B cell (primary cell): Measurements from ENCODE around the gene PTPRU. TPM values are rescaled to one million over a fixed set of nuclear protein-coding genes. Genes with fewer than 3 reads are reported as not detected.

ENCODE experiments used
- ATAC-seq: fragments of 200-7000 bp; cut with Tn5 transposase; one replicate; pipeline ENCODE4 v1.10.0; 2021; ENCODE audit warnings: low read depth, mild to moderate bottlenecking, moderate number of reproducible peaks, moderate library complexity
- CTCF ChIA-PET: fragments of 350-600 bp; sonication (Branson Sonifier 250); formaldehyde crosslinking; loops from one replicate; lab custom pipeline; 2021; ENCODE audit warnings: antibody characterized with exemption, inconsistent platforms; lab: Charles Lee
- POLR2A ChIA-PET: fragments of 350-600 bp; sonication (Branson Sonifier 250); formaldehyde crosslinking; loops from one replicate; lab custom pipeline; 2021; ENCODE audit warnings: antibody characterized with exemption; lab: Charles Lee
- DNase-seq: peaks from one replicate; pipeline ENCODE4 v3.0.0; 2013
- H2AFZ ChIP-seq: 2 replicates; pipeline ENCODE4 v1.6.1; 2012; ENCODE audit warnings: mild to moderate bottlenecking, low read depth, low read length; ENCODE audit not compliant: insufficient read depth, poor library complexity, severe bottlenecking
- H3K27ac ChIP-seq, 2 donors: 1 replicate in 1 of 2; 2 replicates in 1 of 2; pipeline ENCODE4 v1.5.1; 2012 to 2013; ENCODE audit warnings: low read length in 2 of 2, mild to moderate bottlenecking in 2 of 2, moderate library complexity in 1 of 2
- H3K27me3 ChIP-seq, 4 experiments: fragments of 200-600 bp in 1 of 4; sonication (generic) in 1 of 4; replicated peaks in 1 of 4; 1 replicate in 2 of 4; 2 replicates in 2 of 4; pipeline versions ENCODE4 v1.6.1 to v1.7.0; 2013 to 2016; ENCODE audit warnings: low read length in 3 of 4, mild to moderate bottlenecking in 2 of 4, mixed read lengths in 1 of 4, moderate library complexity in 1 of 4; ENCODE audit not compliant: insufficient read depth in 4 of 4, control insufficient read depth in 3 of 4; ENCODE audit errors: control extremely low read depth in 1 of 4
- H3K36me3 ChIP-seq, 2 experiments: replicated peaks in 1 of 2; 1 replicate in 1 of 2; 2 replicates in 1 of 2; pipeline versions ENCODE4 v1.6.1 to v1.7.1; 2013; ENCODE audit warnings: low read length in 1 of 2; ENCODE audit not compliant: insufficient read depth in 2 of 2, control insufficient read depth in 1 of 2; ENCODE audit errors: control extremely low read depth in 1 of 2, extremely low read depth in 1 of 2
- H3K4me1 ChIP-seq, 2 donors: fragments of 200-600 bp in 1 of 2; sonication (generic) in 1 of 2; 1 replicate in 1 of 2; 2 replicates in 1 of 2; pipeline versions ENCODE4 v1.5.1 to v1.6.1; 2013 to 2017; ENCODE audit warnings: low read length in 2 of 2; ENCODE audit not compliant: control insufficient read depth in 2 of 2, insufficient read depth in 2 of 2
- H3K4me2 ChIP-seq: replicated peaks from 2 replicates; pipeline ENCODE3; 2012; ENCODE audit warnings: mild to moderate bottlenecking, low read depth, low read length; ENCODE audit not compliant: poor library complexity, severe bottlenecking
- H3K4me3 ChIP-seq, 5 experiments: fragments of 200-600 bp in 1 of 5; sonication (generic) in 1 of 5; 1 replicate in 3 of 5; 2 replicates in 2 of 5; pipeline versions ENCODE4 v1.5.1 to v1.7.0; 2011 to 2016; ENCODE audit warnings: low read length in 4 of 5, mild to moderate bottlenecking in 4 of 5, low read depth in 2 of 5, control low read depth in 1 of 5, moderate library complexity in 1 of 5; ENCODE audit not compliant: insufficient read depth in 1 of 5; ENCODE audit errors: control extremely low read depth in 1 of 5, extremely low read depth in 1 of 5
- H3K79me2 ChIP-seq: fragments of 200-600 bp; sonication (generic); one replicate; pipeline ENCODE4 v1.6.0; 2016; ENCODE audit warnings: low read length; ENCODE audit not compliant: control insufficient read depth, insufficient read depth
- H3K9ac ChIP-seq: fragments of 200-600 bp; sonication (generic); 2 replicates; pipeline ENCODE4 v1.6.1; 2017; ENCODE audit warnings: mild to moderate bottlenecking, low read length, moderate library complexity
- H3K9me3 ChIP-seq, 3 donors: one replicate each; pipeline versions ENCODE4 v1.6.1 to v1.7.1; 2013; ENCODE audit warnings: low read length in 2 of 3; ENCODE audit not compliant: control insufficient read depth in 2 of 3, insufficient read depth in 1 of 3; ENCODE audit errors: control extremely low read depth in 1 of 3
- H4K20me1 ChIP-seq: 2 replicates; pipeline ENCODE4 v1.6.0; 2012; ENCODE audit warnings: mild to moderate bottlenecking, low read length; ENCODE audit not compliant: insufficient read depth, control insufficient read depth, poor library complexity, severe bottlenecking
- H3K27ac Mint-ChIP-seq: one replicate; pipeline ENCODE4 v1.8.0; 2021; ENCODE audit warnings: mixed read lengths
- H3K27me3 Mint-ChIP-seq: one replicate; pipeline ENCODE4 v1.8.0; 2021; ENCODE audit warnings: mixed read lengths
- H3K4me1 Mint-ChIP-seq: one replicate; pipeline ENCODE4 v1.8.0; 2021; ENCODE audit warnings: mixed read lengths
- H3K4me3 Mint-ChIP-seq: one replicate; pipeline ENCODE4 v1.8.0; 2021; ENCODE audit warnings: mixed read lengths
- H3K9me3 Mint-ChIP-seq: one replicate; pipeline ENCODE4 v1.8.0; 2022; ENCODE audit warnings: mixed read lengths; ENCODE audit not compliant: insufficient read depth
- EZH2 ChIP-seq: IDR thresholded peaks from 2 replicates; pipeline ENCODE4 v1.6.1; 2012; ENCODE audit warnings: borderline replicate concordance, low read depth, mild to moderate bottlenecking, moderate library complexity, low read length; ENCODE audit not compliant: insufficient read depth, poor library complexity, severe bottlenecking
- WGBS: methylation state at CpG from one replicate; pipeline ENCODE4 v1.1.5; 2013; ENCODE audit warnings: missing lambda C conversion rate; ENCODE audit not compliant: insufficient coverage; 5-methylcytosine and 5-hydroxymethylcytosine counted together
- intact Hi-C: fragments of 100-400 bp; cut with micrococcal nuclease; formaldehyde crosslinking; loops from one replicate; pipeline ENCODE4 v1.10.0; 2022
- polyA plus RNA-seq: library from polyadenylated mRNA; depleted of rRNA; stranded (reverse); fragments of >200 nt; gene quantifications from 2 replicates; pipeline ENCODE4 v1.2.3, GENCODE V29; 2012
- total RNA-seq, 2 donors: library from RNA; stranded (reverse); fragments of 120-200 nt in 1 of 2; gene quantifications; 1 replicate in 1 of 2; 2 replicates in 1 of 2; pipeline versions ENCODE4 v1.2.3 to v1.2.4, GENCODE V29; 2013 to 2022
- TF ChIP-seq, protein P1 (sequence below): fragments of 200-600 bp; IDR thresholded peaks from one replicate; pipeline ENCODE4 v1.8.0; 2022; ENCODE audit warnings: antibody characterized with exemption, mild to moderate bottlenecking

PTPRU gene
- total and polyA plus RNA-seq, 2 donors (not counting 1 experiment from before 2014, with no cell fraction given): 0.10 to 0.25 TPM

DNA sequence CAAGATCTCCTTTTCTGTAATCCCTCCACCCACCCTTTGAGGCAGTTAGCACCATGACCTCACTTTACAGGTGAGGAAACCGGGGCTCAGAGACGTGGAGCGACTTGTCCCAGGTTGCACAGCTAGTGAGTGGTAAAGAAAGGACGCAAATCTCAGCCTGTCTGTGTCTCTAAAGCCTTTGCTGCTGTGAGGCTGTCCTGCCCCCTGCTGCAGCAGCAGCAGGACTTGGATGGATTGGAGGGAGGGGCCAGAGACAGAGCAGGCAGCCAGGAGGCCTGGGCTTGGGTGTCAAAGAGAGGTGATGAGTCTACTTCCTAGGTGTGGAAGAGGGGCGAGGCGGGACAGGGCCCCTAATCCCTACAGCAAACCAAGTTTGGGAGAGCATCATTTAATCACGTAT is 69.6 kb downstream of the PTPRU start:
- H3K79me2 ChIP-seq: no peaks in the 10 kb centered on the region
- no peaks in the 10 kb centered on the region for H3K9me3 ChIP-seq
- H3K4me3 ChIP-seq: no peak overlapping the region
- Mint-ChIP-seq H3K27ac (no peak overlapping the region), H3K9me3 (peaks cover 2% of the 10 kb centered on the region), H3K4me1 (no peaks in the 10 kb centered on the region), H3K4me3 (no peak overlapping the region), H3K27me3 (peaks cover 6% of the 10 kb centered on the region)
- H3K27ac ChIP-seq: no peak overlapping the region
- DNase-seq (no peak), ATAC-seq (no peak)
- H3K9ac ChIP-seq: no peak overlapping the region
- intact Hi-C loops: no loop called here
- no peaks in the 10 kb centered on the region for H3K36me3 ChIP-seq
- WGBS: 74% methylated on average over 7 of the region's 7 CpGs
- H3K4me1 ChIP-seq: no peaks in the 10 kb centered on the region
- no peak overlapping the region for H2AFZ ChIP-seq
- ChIA-PET POLR2A (no interaction called here), CTCF (no interaction called here)
- no peak overlapping the region for H3K4me2 ChIP-seq
- H3K27me3 ChIP-seq: no peaks in the 10 kb centered on the region
- H4K20me1 ChIP-seq: no peaks in the 10 kb centered on the region
- TF ChIP-seq EZH2: no peak
- TF ChIP-seq, protein P1, sequence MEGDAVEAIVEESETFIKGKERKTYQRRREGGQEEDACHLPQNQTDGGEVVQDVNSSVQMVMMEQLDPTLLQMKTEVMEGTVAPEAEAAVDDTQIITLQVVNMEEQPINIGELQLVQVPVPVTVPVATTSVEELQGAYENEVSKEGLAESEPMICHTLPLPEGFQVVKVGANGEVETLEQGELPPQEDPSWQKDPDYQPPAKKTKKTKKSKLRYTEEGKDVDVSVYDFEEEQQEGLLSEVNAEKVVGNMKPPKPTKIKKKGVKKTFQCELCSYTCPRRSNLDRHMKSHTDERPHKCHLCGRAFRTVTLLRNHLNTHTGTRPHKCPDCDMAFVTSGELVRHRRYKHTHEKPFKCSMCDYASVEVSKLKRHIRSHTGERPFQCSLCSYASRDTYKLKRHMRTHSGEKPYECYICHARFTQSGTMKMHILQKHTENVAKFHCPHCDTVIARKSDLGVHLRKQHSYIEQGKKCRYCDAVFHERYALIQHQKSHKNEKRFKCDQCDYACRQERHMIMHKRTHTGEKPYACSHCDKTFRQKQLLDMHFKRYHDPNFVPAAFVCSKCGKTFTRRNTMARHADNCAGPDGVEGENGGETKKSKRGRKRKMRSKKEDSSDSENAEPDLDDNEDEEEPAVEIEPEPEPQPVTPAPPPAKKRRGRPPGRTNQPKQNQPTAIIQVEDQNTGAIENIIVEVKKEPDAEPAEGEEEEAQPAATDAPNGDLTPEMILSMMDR: no peak

DNA sequence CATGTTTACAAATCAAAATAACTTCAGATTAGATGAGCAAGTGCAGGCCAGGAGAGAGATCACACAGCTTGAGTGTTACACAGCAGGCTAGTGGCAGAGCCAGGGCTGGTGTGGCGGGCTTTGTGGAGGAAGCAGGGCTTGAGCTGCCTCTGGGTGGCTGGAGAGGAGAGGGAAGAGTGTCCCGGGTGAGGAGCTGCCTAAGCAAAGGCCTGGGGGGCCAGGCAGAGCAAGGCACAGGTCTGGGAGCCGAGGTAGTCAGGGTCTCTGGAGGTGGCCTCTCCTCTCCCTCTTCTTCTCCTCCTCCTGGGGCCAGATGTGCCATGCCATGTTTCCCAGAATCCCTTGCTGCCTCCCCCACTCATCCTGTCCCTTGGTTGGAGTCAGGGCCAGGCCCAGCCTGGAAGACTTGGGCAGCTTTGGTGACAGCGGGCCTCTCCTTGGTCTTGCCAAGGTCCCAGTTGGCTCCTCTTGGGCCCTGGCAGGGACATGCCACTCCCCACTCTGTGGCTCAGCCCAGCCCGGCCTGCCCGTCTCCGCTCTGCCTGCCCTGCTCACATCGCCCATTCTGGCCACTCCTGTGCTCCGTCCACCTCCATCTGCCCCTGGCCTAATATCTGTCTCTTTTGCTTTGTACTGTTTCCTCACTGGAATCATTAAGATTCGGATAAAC is 70.3 kb downstream of the PTPRU start:
- ATAC-seq: no peak
- DNase-seq: no peak
- H3K27me3 ChIP-seq: no peaks in the 10 kb centered on the region
- intact Hi-C loops: no loop called here
- no peak overlapping the region for H3K27ac ChIP-seq
- H3K4me2 ChIP-seq: no peak overlapping the region
- Mint-ChIP-seq H3K9me3 (peaks cover 2% of the 10 kb centered on the region), H3K27me3 (peaks cover 6% of the 10 kb centered on the region), H3K4me1 (no peaks in the 10 kb centered on the region), H3K4me3 (no peak overlapping the region), H3K27ac (no peak overlapping the region)
- H3K79me2 ChIP-seq: no peaks in the 10 kb centered on the region
- no peaks in the 10 kb centered on the region for H3K4me1 ChIP-seq
- H4K20me1 ChIP-seq: no peaks in the 10 kb centered on the region
- no peak for TF ChIP-seq EZH2
- TF ChIP-seq, protein P1: no peak
- ChIA-PET POLR2A (no interaction called here), CTCF (no interaction called here)
- H3K9me3 ChIP-seq: no peaks in the 10 kb centered on the region
- WGBS: 90% methylated on average over 9 of the region's 10 CpGs
- no peak overlapping the region for H3K9ac ChIP-seq
- no peak overlapping the region for H3K4me3 ChIP-seq
- H2AFZ ChIP-seq: no peak overlapping the region
- H3K36me3 ChIP-seq: no peaks in the 10 kb centered on the region
